Measurements from ENCODE around the gene PHIP.

The PHIP gene

GRCh38 chr6:78986161-78986560 lies 91.9 kb downstream of the PHIP start:
- no peak overlapping the region for H3K27ac ChIP-seq (ENCODE audit: low read length)
- no peaks in the 10 kb centered on the region for H3F3A ChIP-seq (ENCODE audit: insufficient read depth, low read length)
- no peak overlapping the region for H3K9ac ChIP-seq (ENCODE audit: low read length)
- no peak overlapping the region for H3K4me3 ChIP-seq (ENCODE audit: low read length)
- no peak for DNase-seq
- H3K79me2 ChIP-seq (ENCODE audit: low read length): no peaks in the 10 kb centered on the region
- no peak overlapping the region for H3K4me2 ChIP-seq (ENCODE audit: low read depth, low read length)
- no peaks in the 10 kb centered on the region for H3K4me1 ChIP-seq (ENCODE audit: low read length)
- no peaks in the 10 kb centered on the region for H3K27me3 ChIP-seq (replicated peaks; ENCODE audit: insufficient read depth, low read length)
- H3K9me2 ChIP-seq (replicated peaks; ENCODE audit: insufficient read depth, low read length): no peaks in the 10 kb centered on the region
- no peaks in the 10 kb centered on the region for H4K20me1 ChIP-seq (ENCODE audit: insufficient read depth, low read length)
- H3K36me3 ChIP-seq (replicated peaks; ENCODE audit: insufficient read depth, low read length): peaks cover 31% of the 10 kb centered on the region
- H2AFZ ChIP-seq (ENCODE audit: low read length): no peak overlapping the region
- no peaks in the 10 kb centered on the region for H3K9me3 ChIP-seq (replicated peaks; ENCODE audit: insufficient read depth, low read length)
- TF ChIP-seq CTCF (IDR thresholded peaks at IDR 0.05; ENCODE audit: low read length): no peak
- TF ChIP-seq EZH2 (optimal IDR thresholded peaks at IDR 0.05; ENCODE audit: low read depth, low read length): no peak
- TF ChIP-seq EZH2phosphoT487 (IDR thresholded peaks at IDR 0.05; ENCODE audit: low read length): no peak

GRCh38 chr6:78984225-78984950 lies 93.7 kb downstream of the PHIP start:
- Histone ChIP-seq H3K79me2 (ENCODE audit: low read length) (no peaks in the 10 kb centered on the region), H3F3A (ENCODE audit: insufficient read depth, low read length) (no peaks in the 10 kb centered on the region), H3K27ac (ENCODE audit: low read length) (no peak overlapping the region), H4K20me1 (ENCODE audit: insufficient read depth, low read length) (no peaks in the 10 kb centered on the region), H3K27me3 (replicated peaks; ENCODE audit: insufficient read depth, low read length) (no peaks in the 10 kb centered on the region), H3K4me3 (ENCODE audit: low read length) (no peak overlapping the region), H2AFZ (ENCODE audit: low read length) (no peak overlapping the region), H3K9ac (ENCODE audit: low read length) (no peak overlapping the region), H3K4me1 (ENCODE audit: low read length) (no peaks in the 10 kb centered on the region), H3K36me3 (replicated peaks; ENCODE audit: insufficient read depth, low read length) (peaks cover 31% of the 10 kb centered on the region), H3K4me2 (ENCODE audit: low read depth, low read length) (no peak overlapping the region), H3K9me2 (replicated peaks; ENCODE audit: insufficient read depth, low read length) (no peaks in the 10 kb centered on the region), H3K9me3 (replicated peaks; ENCODE audit: insufficient read depth, low read length) (no peaks in the 10 kb centered on the region)
- no peak for DNase-seq
- TF ChIP-seq EZH2 (optimal IDR thresholded peaks at IDR 0.05; ENCODE audit: low read depth, low read length): no peak
- no peak for TF ChIP-seq CTCF (IDR thresholded peaks at IDR 0.05; ENCODE audit: low read length)
- TF ChIP-seq EZH2phosphoT487 (IDR thresholded peaks at IDR 0.05; ENCODE audit: low read length): no peak

GRCh38 chr6:78967191-78967590 lies 110.9 kb downstream of the PHIP start:
- Histone ChIP-seq H3K4me2 (ENCODE audit: low read depth, low read length) (no peak overlapping the region), H3K9me2 (replicated peaks; ENCODE audit: insufficient read depth, low read length) (no peaks in the 10 kb centered on the region), H3K4me3 (ENCODE audit: low read length) (no peak overlapping the region), H3F3A (ENCODE audit: insufficient read depth, low read length) (no peaks in the 10 kb centered on the region), H3K79me2 (ENCODE audit: low read length) (no peaks in the 10 kb centered on the region), H3K9me3 (replicated peaks; ENCODE audit: insufficient read depth, low read length) (no peaks in the 10 kb centered on the region), H3K27ac (ENCODE audit: low read length) (no peak overlapping the region), H3K9ac (ENCODE audit: low read length) (no peak overlapping the region), H2AFZ (ENCODE audit: low read length) (no peak overlapping the region), H4K20me1 (ENCODE audit: insufficient read depth, low read length) (no peaks in the 10 kb centered on the region), H3K4me1 (ENCODE audit: low read length) (no peaks in the 10 kb centered on the region), H3K36me3 (replicated peaks; ENCODE audit: insufficient read depth, low read length) (peaks cover 8% of the 10 kb centered on the region), H3K27me3 (replicated peaks; ENCODE audit: insufficient read depth, low read length) (no peaks in the 10 kb centered on the region)
- no peak for TF ChIP-seq EZH2 (optimal IDR thresholded peaks at IDR 0.05; ENCODE audit: low read depth, low read length)
- no peak for TF ChIP-seq CTCF (IDR thresholded peaks at IDR 0.05; ENCODE audit: low read length)
- TF ChIP-seq EZH2phosphoT487 (IDR thresholded peaks at IDR 0.05; ENCODE audit: low read length): no peak
- DNase-seq: no peak
